AG09319 (cell line): ENCODE results near the gene ATG16L1.

Experiments
- DNase-seq: peaks from one replicate; pipeline ENCODE4 v3.0.0-alpha.2; 2010; ENCODE audit warnings: low read depth; ENCODE audit errors: extremely low read depth
- CTCF ChIP-seq: IDR thresholded peaks from 2 replicates; pipeline ENCODE4 v1.5.1; 2011; ENCODE audit warnings: low read depth, mild to moderate bottlenecking, inconsistent platforms, low read length, moderate library complexity

The ATG16L1 gene

GRCh38 chr2:233275223-233275622 is 23.8 kb downstream of the ATG16L1 start:
- DNase-seq = no peak

GRCh38 chr2:233278921-233279320 is 27.4 kb downstream of the ATG16L1 start:
- TF ChIP-seq CTCF = no peak
- no peak for DNase-seq

More at GRCh38 chr2:233275223-233275622, 23.8 kb downstream of the ATG16L1 start:
- no peak for TF ChIP-seq CTCF

GRCh38 chr2:233280114-233280693 is 28.7 kb downstream of the ATG16L1 start:
- TF ChIP-seq CTCF = no peak
- no peak for DNase-seq

- TF ChIP-seq CTCF = no peak
- DNase-seq = no peak
Observed at GRCh38 chr2:233281553-233281952, 30.1 kb downstream of the ATG16L1 start.

GRCh38 chr2:233281992-233282603 is 30.6 kb downstream of the ATG16L1 start:
- TF ChIP-seq CTCF = no peak
- DNase-seq = no peak

GRCh38 chr2:233285921-233286320 is 34.4 kb downstream of the ATG16L1 start:
- no peak for DNase-seq
- TF ChIP-seq CTCF = no peak

- DNase-seq = no peak
- no peak for TF ChIP-seq CTCF
Observed at GRCh38 chr2:233287871-233288270, 36.4 kb downstream of the ATG16L1 start.
